ENCODE measurements around the gene TJP1. TPM values are rescaled to one million over a fixed set of nuclear protein-coding genes. Genes with fewer than 3 reads are reported as not detected.

TJP1 gene
- total and polyA plus RNA-seq, 2 donors (not counting 1 experiment from before 2014, with no cell fraction given): 0.10 TPM; not detected in 1

DNA sequence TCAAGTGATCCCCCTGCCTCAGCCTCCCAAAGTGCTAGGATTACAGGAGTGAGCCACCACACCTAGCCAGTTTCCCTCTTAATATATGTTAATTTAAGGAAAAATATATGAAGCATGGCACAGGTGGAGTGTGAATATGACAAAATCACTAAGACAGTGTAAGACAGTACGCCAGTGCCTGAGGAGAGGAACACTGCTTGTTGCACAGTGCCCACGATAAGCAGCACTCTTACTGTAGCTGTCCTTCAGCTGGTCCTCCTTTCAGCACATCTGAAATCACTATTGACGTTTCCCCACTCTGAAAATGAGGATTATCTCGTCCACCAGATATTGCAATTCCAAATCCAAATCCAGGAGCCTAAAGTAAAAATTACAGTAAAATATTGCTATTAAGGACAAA lies 49.3 kb downstream of the TJP1 start:
- H3K4me2 ChIP-seq (replicated peaks; ENCODE audit: low read depth, low read length, poor library complexity, severe bottlenecking): no peak overlapping the region
- no peaks in the 10 kb centered on the region for H3K79me2 ChIP-seq (ENCODE audit: control insufficient read depth, insufficient read depth, low read length)
- no peaks in the 10 kb centered on the region for H4K20me1 ChIP-seq (ENCODE audit: control insufficient read depth, insufficient read depth, low read length, poor library complexity, severe bottlenecking)
- DNase-seq (no peak), ATAC-seq (ENCODE audit: low read depth) (no peak)
- Mint-ChIP-seq H3K27me3 (peaks cover 6% of the 10 kb centered on the region), H3K4me1 (no peaks in the 10 kb centered on the region), H3K9me3 (ENCODE audit: insufficient read depth) (no peaks in the 10 kb centered on the region), H3K27ac (no peak overlapping the region), H3K4me3 (no peak overlapping the region)
- intact Hi-C loops (cut with micrococcal nuclease): no loop called here
- WGBS (ENCODE audit: insufficient coverage): 100% methylated on average over 1 of the region's 4 CpGs
- no peak for TF ChIP-seq EZH2 (IDR thresholded peaks at IDR 0.05; ENCODE audit: borderline replicate concordance, insufficient read depth, low read depth, low read length, poor library complexity, severe bottlenecking)
- TF ChIP-seq, protein P1, sequence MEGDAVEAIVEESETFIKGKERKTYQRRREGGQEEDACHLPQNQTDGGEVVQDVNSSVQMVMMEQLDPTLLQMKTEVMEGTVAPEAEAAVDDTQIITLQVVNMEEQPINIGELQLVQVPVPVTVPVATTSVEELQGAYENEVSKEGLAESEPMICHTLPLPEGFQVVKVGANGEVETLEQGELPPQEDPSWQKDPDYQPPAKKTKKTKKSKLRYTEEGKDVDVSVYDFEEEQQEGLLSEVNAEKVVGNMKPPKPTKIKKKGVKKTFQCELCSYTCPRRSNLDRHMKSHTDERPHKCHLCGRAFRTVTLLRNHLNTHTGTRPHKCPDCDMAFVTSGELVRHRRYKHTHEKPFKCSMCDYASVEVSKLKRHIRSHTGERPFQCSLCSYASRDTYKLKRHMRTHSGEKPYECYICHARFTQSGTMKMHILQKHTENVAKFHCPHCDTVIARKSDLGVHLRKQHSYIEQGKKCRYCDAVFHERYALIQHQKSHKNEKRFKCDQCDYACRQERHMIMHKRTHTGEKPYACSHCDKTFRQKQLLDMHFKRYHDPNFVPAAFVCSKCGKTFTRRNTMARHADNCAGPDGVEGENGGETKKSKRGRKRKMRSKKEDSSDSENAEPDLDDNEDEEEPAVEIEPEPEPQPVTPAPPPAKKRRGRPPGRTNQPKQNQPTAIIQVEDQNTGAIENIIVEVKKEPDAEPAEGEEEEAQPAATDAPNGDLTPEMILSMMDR (IDR thresholded peaks at IDR 0.05): no peak
- POLR2A ChIA-PET: no interaction called here
- H3K9ac ChIP-seq (ENCODE audit: low read length): no peak overlapping the region
- no peaks in the 10 kb centered on the region for H3K4me1 ChIP-seq (ENCODE audit: control insufficient read depth in 2 of 2, insufficient read depth in 2 of 2, low read length in 2 of 2)
- peaks cover 0 to 2% (median 0%) of the 10 kb centered on the region in 4 experiments for H3K27me3 ChIP-seq (replicated peaks in 1 of 4; ENCODE audit: control extremely low read depth in 1 of 4, control insufficient read depth in 3 of 4, insufficient read depth in 4 of 4, low read length in 3 of 4)
- no peaks in the 10 kb centered on the region for H3K36me3 ChIP-seq (replicated peaks in 1 of 2; ENCODE audit: control extremely low read depth in 1 of 2, control insufficient read depth in 1 of 2, extremely low read depth in 1 of 2, insufficient read depth in 2 of 2, low read length in 1 of 2)
- H2AFZ ChIP-seq (ENCODE audit: insufficient read depth, low read depth, low read length, poor library complexity, severe bottlenecking): no peak overlapping the region
- CTCF ChIA-PET: no interaction called here
- H3K27ac ChIP-seq (ENCODE audit: low read length in 2 of 2): no peak overlapping the region
- no peak overlapping the region for H3K4me3 ChIP-seq (ENCODE audit: control extremely low read depth in 1 of 5, extremely low read depth in 1 of 5, insufficient read depth in 1 of 5, low read depth in 2 of 5, low read length in 4 of 5)
- no peaks in the 10 kb centered on the region for H3K9me3 ChIP-seq (ENCODE audit: control extremely low read depth in 1 of 3, control insufficient read depth in 2 of 3, insufficient read depth in 1 of 3, low read length in 2 of 3)

DNA sequence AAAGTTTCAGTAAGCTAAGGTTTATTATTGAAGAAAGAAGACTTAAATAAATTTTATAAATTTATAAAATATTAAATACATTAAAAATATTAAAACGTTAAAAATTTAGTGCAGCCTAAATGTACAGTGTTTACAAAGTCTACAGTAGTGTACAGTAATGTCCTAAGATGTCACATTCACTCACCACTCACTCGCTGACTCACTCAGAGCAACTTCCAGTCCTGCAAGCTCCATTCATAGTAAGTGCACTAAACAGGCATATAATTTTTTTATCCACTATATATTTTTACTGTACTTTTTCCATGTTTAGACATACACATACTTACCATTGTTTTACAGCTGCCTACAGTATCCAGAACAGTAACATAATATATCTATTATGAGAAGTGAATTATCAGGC lies 51.5 kb downstream of the TJP1 start:
- H3K27ac ChIP-seq (ENCODE audit: low read length in 2 of 2): no peak overlapping the region
- no peak overlapping the region for H3K27ac Mint-ChIP-seq
- DNase-seq (no peak), ATAC-seq (ENCODE audit: low read depth) (no peak)
- intact Hi-C loops (cut with micrococcal nuclease): no loop called here
- H4K20me1 ChIP-seq (ENCODE audit: control insufficient read depth, insufficient read depth, low read length, poor library complexity, severe bottlenecking): no peaks in the 10 kb centered on the region
- ChIA-PET CTCF (no interaction called here), POLR2A (no interaction called here)
- no peak overlapping the region for H3K4me3 ChIP-seq (ENCODE audit: control extremely low read depth in 1 of 5, extremely low read depth in 1 of 5, insufficient read depth in 1 of 5, low read depth in 2 of 5, low read length in 4 of 5)
- TF ChIP-seq EZH2 (IDR thresholded peaks at IDR 0.05; ENCODE audit: borderline replicate concordance, insufficient read depth, low read depth, low read length, poor library complexity, severe bottlenecking): no peak
- TF ChIP-seq, protein P1 (IDR thresholded peaks at IDR 0.05): no peak
- WGBS (ENCODE audit: insufficient coverage): 100% methylated on average over 1 of the region's 2 CpGs
- H3K36me3 ChIP-seq (replicated peaks in 1 of 2; ENCODE audit: control extremely low read depth in 1 of 2, control insufficient read depth in 1 of 2, extremely low read depth in 1 of 2, insufficient read depth in 2 of 2, low read length in 1 of 2): no peaks in the 10 kb centered on the region
- H3K9me3 ChIP-seq (ENCODE audit: control extremely low read depth in 1 of 3, control insufficient read depth in 2 of 3, insufficient read depth in 1 of 3, low read length in 2 of 3): no peaks in the 10 kb centered on the region
- no peak overlapping the region for H3K4me2 ChIP-seq (replicated peaks; ENCODE audit: low read depth, low read length, poor library complexity, severe bottlenecking)
- H3K27me3 Mint-ChIP-seq: peaks cover 11% of the 10 kb centered on the region
- H3K9ac ChIP-seq (ENCODE audit: low read length): no peak overlapping the region
- H3K4me1 ChIP-seq (ENCODE audit: control insufficient read depth in 2 of 2, insufficient read depth in 2 of 2, low read length in 2 of 2): no peaks in the 10 kb centered on the region
- no peak overlapping the region for H3K4me3 Mint-ChIP-seq
- H3K27me3 ChIP-seq (replicated peaks in 1 of 4; ENCODE audit: control extremely low read depth in 1 of 4, control insufficient read depth in 3 of 4, insufficient read depth in 4 of 4, low read length in 3 of 4): no peaks in the 10 kb centered on the region
- no peaks in the 10 kb centered on the region for H3K79me2 ChIP-seq (ENCODE audit: control insufficient read depth, insufficient read depth, low read length)
- H3K9me3 Mint-ChIP-seq (ENCODE audit: insufficient read depth): no peaks in the 10 kb centered on the region
- H2AFZ ChIP-seq (ENCODE audit: insufficient read depth, low read depth, low read length, poor library complexity, severe bottlenecking): no peak overlapping the region
- H3K4me1 Mint-ChIP-seq: no peaks in the 10 kb centered on the region

Data from B cell (primary cell).